BJ (cell line): ENCODE data around the gene KLRC4. TPM values are rescaled to one million over a fixed set of nuclear protein-coding genes. Genes with fewer than 3 reads are reported as not detected.
"Not testable (repeated sequence)": the region's sequence is repeated elsewhere in the genome, so short reads cannot be mapped to it uniquely, and the experiment has no call there.

Experiments used
- CTCF ChIA-PET: fragments of 350-600 bp; formaldehyde crosslinking; extraction: SDS; loops from one replicate; lab custom pipeline; 2021; ENCODE audit warnings: antibody characterized with exemption, inconsistent platforms; lab: Yijun Ruan, JAX
- POLR2A ChIA-PET: fragments of 300-600 bp; sonication (Branson Sonifier 250); formaldehyde crosslinking; extraction: SDS; loops from one replicate; lab custom pipeline; 2021; ENCODE audit warnings: antibody characterized with exemption; lab: Charles Lee
- DNase-seq: peaks from one replicate; pipeline ENCODE4 v3.0.0-alpha.2; 2011; ENCODE audit warnings: low read depth
- H3K27me3 ChIP-seq: 2 replicates; pipeline ENCODE4 v1.6.0; 2011; ENCODE audit warnings: low read length; ENCODE audit not compliant: control insufficient read depth, insufficient read depth
- H3K36me3 ChIP-seq: 2 replicates; pipeline ENCODE4 v1.5.1; 2011; ENCODE audit warnings: low read length; ENCODE audit not compliant: control insufficient read depth, insufficient read depth
- H3K4me3 ChIP-seq: 2 replicates; pipeline ENCODE4 v1.5.1; 2011; ENCODE audit warnings: low read depth, mild to moderate bottlenecking, control low read depth, low read length
- polyA plus RNA-seq: library from polyadenylated mRNA; depleted of rRNA; stranded (reverse); fragments of >200 nt; gene quantifications from 2 replicates; pipeline ENCODE4 v1.2.3, GENCODE V29; 2011
- TF ChIP-seq, protein P1 (sequence below): IDR thresholded peaks from 2 replicates; pipeline ENCODE4 v1.5.1; 2011; ENCODE audit warnings: low read depth, mild to moderate bottlenecking, control low read depth, inconsistent platforms, low read length, moderate library complexity; ENCODE audit not compliant: insufficient read depth

Gene KLRC4
- polyA plus RNA-seq, 1 experiment: not detected

GRCh38 chr12:10369557-10370415, 39.8 kb downstream of the KLRC4 start:
- H3K4me3 ChIP-seq: no peak overlapping the region
- POLR2A ChIA-PET: no interaction called here
- no peak for DNase-seq
- H3K27me3 ChIP-seq: no peaks in the 10 kb centered on the region
- TF ChIP-seq, protein P1, sequence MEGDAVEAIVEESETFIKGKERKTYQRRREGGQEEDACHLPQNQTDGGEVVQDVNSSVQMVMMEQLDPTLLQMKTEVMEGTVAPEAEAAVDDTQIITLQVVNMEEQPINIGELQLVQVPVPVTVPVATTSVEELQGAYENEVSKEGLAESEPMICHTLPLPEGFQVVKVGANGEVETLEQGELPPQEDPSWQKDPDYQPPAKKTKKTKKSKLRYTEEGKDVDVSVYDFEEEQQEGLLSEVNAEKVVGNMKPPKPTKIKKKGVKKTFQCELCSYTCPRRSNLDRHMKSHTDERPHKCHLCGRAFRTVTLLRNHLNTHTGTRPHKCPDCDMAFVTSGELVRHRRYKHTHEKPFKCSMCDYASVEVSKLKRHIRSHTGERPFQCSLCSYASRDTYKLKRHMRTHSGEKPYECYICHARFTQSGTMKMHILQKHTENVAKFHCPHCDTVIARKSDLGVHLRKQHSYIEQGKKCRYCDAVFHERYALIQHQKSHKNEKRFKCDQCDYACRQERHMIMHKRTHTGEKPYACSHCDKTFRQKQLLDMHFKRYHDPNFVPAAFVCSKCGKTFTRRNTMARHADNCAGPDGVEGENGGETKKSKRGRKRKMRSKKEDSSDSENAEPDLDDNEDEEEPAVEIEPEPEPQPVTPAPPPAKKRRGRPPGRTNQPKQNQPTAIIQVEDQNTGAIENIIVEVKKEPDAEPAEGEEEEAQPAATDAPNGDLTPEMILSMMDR: no peak
- no peaks in the 10 kb centered on the region for H3K36me3 ChIP-seq
- CTCF ChIA-PET: interaction anchor here (1.2 kb wide), 1 partner anchor 39 kb away, joined by 3 read pairs; no protein-coding TSS in a partner anchor

GRCh38 chr12:10368206-10369171, 41.1 kb downstream of the KLRC4 start:
- Histone ChIP-seq H3K4me3 (no peak overlapping the region), H3K27me3 (no peaks in the 10 kb centered on the region), H3K36me3 (no peaks in the 10 kb centered on the region)
- ChIA-PET POLR2A (no interaction called here), CTCF (no interaction called here)
- no peak for DNase-seq
- TF ChIP-seq, protein P1: no peak

DNA sequence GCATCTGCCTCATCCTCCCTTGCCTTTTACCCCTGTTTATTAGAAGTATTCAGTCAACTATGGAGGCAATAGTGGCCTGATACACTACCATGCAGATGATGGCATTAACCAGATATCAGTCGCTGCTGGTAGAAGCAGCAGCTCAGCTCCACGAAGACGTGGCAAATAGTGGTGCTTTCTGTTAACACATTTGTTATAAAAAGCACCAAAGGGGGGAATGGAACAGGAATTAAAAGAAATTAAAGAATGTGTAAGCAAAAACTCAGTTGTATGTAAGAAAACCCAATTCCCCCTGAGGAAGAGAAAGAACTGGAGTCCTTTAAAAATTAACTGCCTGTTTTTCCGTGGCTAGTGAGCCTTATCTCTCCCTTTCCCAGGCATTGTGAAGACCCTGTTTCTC, 41.8 kb downstream of the KLRC4 start:
- H3K36me3 ChIP-seq, H3K4me3 ChIP-seq, POLR2A ChIA-PET, DNase-seq, H3K27me3 ChIP-seq: not testable (repeated sequence)
- CTCF ChIA-PET: interaction anchor here (0.9 to 2.1 kb wide), 2 partner anchors 15 to 22 kb away, joined by 3 to 7 read pairs; no protein-coding TSS in a partner anchor

- TF ChIP-seq, protein P1: peak; percentile 23; the same call in 1 of the 2 replicates
- ChIA-PET CTCF (interaction anchor here (0.6 to 2.6 kb wide), 13 partner anchors 9 to 384 kb away, joined by 3 to 9 read pairs (median 3); no protein-coding TSS in a partner anchor), POLR2A (no interaction called here)
- no peaks in the 10 kb centered on the region for H3K27me3 ChIP-seq
- no peak for DNase-seq
- H3K36me3 ChIP-seq: no peaks in the 10 kb centered on the region
- H3K4me3 ChIP-seq: no peak overlapping the region
Observed at GRCh38 chr12:10366875-10367274, 42.7 kb downstream of the KLRC4 start.

GRCh38 chr12:10365696-10366405, 43.7 kb downstream of the KLRC4 start:
- no peak for DNase-seq
- CTCF ChIA-PET: interaction anchor here (0.6 to 2.6 kb wide), 13 partner anchors 9 to 413 kb away, joined by 3 to 9 read pairs (median 3); no protein-coding TSS in a partner anchor
- TF ChIP-seq, protein P1: peak; percentile 32; the same call in 1 of the 2 replicates
- H3K4me3 ChIP-seq: no peak overlapping the region
- POLR2A ChIA-PET: no interaction called here
- no peaks in the 10 kb centered on the region for H3K27me3 ChIP-seq
- no peaks in the 10 kb centered on the region for H3K36me3 ChIP-seq
